Measurements from ENCODE around the gene IFRD1. TPM values are rescaled to one million over a fixed set of nuclear protein-coding genes. Genes with fewer than 3 reads are reported as not detected.

IFRD1 gene
- total and polyA plus RNA-seq, 3 donors from 2014 or later: 50.9 to 99.8 (median 84.7) TPM

DNA sequence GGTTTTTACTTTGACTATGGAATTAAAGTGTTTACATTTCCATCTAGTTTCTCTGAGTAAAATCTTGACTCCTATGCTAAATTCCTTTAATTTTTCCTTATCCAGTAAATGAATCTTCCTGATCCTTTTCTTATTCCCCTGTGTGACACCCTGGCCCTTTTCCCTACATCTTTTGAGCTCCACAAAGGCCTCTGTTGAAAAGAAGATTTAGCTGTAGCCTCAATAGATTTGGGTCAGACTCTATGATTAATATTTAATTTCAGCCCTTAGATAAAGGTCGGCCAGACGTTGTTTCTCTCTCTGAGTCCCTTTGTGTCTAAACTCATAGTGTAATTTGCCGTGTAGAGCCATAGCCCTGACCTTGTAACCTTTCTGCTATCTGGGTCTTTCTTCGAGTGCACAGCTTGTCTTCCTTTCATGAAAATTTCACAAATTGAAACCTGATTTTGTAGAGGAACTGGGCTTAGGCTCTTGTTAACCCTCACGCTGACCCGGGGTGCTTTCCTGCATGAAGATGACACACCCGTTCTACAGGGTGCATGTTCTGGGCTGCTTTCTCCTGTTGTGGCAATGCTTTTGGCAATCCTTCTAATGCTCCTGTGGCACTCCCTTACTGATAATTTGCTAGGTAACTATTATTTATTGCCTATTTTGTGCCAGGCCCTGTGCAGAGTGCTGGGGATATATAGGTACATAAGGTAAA is 51.7 kb downstream of the IFRD1 start:
- no peak for DNase-seq
- intact Hi-C loops (cut with DNase I; ENCODE audit: low total_unique reads): no loop called here
- TF ChIP-seq, protein P1, sequence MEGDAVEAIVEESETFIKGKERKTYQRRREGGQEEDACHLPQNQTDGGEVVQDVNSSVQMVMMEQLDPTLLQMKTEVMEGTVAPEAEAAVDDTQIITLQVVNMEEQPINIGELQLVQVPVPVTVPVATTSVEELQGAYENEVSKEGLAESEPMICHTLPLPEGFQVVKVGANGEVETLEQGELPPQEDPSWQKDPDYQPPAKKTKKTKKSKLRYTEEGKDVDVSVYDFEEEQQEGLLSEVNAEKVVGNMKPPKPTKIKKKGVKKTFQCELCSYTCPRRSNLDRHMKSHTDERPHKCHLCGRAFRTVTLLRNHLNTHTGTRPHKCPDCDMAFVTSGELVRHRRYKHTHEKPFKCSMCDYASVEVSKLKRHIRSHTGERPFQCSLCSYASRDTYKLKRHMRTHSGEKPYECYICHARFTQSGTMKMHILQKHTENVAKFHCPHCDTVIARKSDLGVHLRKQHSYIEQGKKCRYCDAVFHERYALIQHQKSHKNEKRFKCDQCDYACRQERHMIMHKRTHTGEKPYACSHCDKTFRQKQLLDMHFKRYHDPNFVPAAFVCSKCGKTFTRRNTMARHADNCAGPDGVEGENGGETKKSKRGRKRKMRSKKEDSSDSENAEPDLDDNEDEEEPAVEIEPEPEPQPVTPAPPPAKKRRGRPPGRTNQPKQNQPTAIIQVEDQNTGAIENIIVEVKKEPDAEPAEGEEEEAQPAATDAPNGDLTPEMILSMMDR (IDR thresholded peaks at IDR 0.05): no peak
- TF ChIP-seq POLR2A (IDR thresholded peaks at IDR 0.05): no peak
- Histone ChIP-seq H3K4me1 (peaks cover 6% of the 10 kb centered on the region), H3K27ac (no peak overlapping the region), H3K36me3 (ENCODE audit: low read depth, missing control alignments) (no peaks in the 10 kb centered on the region), H3K27me3 (no peaks in the 10 kb centered on the region), H3K4me3 (no peak overlapping the region), H3K9me3 (no peaks in the 10 kb centered on the region)
- WGBS, 2 donors: 58 to 70% methylated on average over 7 of the region's 7 CpGs

DNA sequence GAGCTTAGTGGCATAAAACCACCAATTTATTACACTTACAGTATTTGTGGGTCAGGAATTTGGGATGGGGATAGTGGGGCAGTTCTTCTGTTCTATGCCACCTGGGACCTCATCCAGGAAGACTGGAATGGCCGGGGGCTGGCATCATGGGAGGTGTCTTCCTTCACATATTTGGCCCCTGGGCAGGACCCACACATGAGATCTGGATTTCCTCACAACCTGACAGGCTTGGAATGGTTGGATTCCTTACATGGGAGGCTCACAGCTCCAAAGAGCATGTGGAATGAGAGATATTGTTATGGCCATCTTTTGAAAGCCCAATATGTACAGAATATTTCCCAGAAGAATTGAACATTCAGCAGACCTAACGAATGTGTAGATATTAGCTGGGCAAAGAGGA is 52.4 kb downstream of the IFRD1 start:
- no peak for DNase-seq
- 83 to 91% methylated on average over 2 of the region's 2 CpGs for WGBS, 2 donors

DNA sequence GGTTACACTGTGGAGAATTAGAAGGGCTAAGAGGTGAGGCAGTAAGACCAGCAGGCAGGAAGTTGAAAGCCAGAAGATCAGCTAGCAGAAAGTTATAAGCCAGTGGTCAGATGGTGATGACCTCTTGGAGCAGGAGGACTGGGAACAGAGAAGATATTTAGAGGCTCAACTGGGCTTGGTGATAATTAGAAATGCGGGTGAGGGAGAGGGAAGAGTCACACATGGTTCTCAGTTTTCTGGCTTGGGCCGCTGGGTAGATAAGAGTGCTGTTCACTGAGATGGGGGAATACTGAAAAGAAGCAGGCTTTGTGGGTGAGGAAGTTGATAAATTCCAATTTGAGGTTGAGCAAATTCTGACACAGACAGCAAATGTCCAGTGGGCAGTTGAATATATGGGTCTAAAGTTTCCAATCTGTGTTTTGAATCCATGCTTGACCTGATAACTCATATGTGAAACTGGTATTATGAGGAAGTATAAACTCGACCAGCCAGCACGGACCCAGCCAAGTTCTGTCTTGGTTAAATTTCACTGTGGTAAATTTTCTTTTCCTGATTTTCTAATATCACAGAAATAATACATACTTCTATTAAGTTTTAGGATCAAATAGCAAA is 53.2 kb downstream of the IFRD1 start:
- Histone ChIP-seq H3K27me3 (no peaks in the 10 kb centered on the region), H3K27ac (no peak overlapping the region), H3K9me3 (no peaks in the 10 kb centered on the region), H3K36me3 (ENCODE audit: low read depth, missing control alignments) (no peaks in the 10 kb centered on the region), H3K4me1 (peaks cover 6% of the 10 kb centered on the region), H3K4me3 (no peak overlapping the region)
- 68 to 78% methylated on average over 4 of the region's 4 CpGs for WGBS, 2 donors
- no peak for DNase-seq
- TF ChIP-seq POLR2A (IDR thresholded peaks at IDR 0.05): no peak
- TF ChIP-seq, protein P1 (IDR thresholded peaks at IDR 0.05): no peak
- intact Hi-C loops (cut with DNase I; ENCODE audit: low total_unique reads): no loop called here

More for the DNA sequence above, 52.4 kb downstream of the IFRD1 start:
- TF ChIP-seq POLR2A (IDR thresholded peaks at IDR 0.05): no peak
- TF ChIP-seq, protein P1 (IDR thresholded peaks at IDR 0.05): no peak
- H3K36me3 ChIP-seq (ENCODE audit: low read depth, missing control alignments): no peaks in the 10 kb centered on the region
- peaks cover 6% of the 10 kb centered on the region for H3K4me1 ChIP-seq
- H3K9me3 ChIP-seq: no peaks in the 10 kb centered on the region
- H3K27me3 ChIP-seq: no peaks in the 10 kb centered on the region
- H3K27ac ChIP-seq: no peak overlapping the region
- no peak overlapping the region for H3K4me3 ChIP-seq
- intact Hi-C loops (cut with DNase I; ENCODE audit: low total_unique reads): no loop called here

DNA sequence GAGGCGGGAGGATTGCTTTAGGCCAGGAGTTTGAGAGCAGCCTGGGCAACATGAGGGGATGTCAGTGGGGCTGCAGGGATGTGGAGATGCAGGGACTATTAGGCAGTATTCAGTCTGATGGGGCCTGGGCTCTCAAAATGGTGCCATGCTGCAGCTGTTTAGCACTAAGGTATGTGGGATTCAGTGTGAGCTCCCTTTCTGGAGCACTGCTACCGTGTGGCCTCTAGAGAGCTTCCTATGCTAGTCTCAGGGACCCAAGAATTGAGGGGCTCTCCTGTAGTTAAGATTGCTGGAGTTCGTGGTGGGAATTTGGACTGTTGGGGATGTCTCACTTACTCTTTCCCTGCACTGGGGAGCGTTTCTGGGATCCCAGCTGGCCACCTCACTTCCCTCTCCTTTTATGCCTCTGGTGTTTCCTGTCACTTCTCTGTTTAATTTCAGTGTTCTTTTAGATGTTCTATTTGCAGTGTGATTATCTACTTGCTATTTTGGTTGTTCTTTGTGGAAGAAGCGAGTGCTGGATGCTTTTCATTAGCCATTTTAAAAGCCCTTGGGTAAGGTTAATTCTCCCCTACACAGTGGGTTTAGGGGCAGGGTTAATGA is 53.9 kb downstream of the IFRD1 start:
- no peak for TF ChIP-seq POLR2A (IDR thresholded peaks at IDR 0.05)
- TF ChIP-seq, protein P1 (IDR thresholded peaks at IDR 0.05): no peak
- H3K27ac ChIP-seq: no peak overlapping the region
- no peak overlapping the region for H3K4me3 ChIP-seq
- H3K36me3 ChIP-seq (ENCODE audit: low read depth, missing control alignments): no peaks in the 10 kb centered on the region
- no peaks in the 10 kb centered on the region for H3K27me3 ChIP-seq
- intact Hi-C loops (cut with DNase I; ENCODE audit: low total_unique reads): no loop called here
- no peak for DNase-seq
- peaks cover 6% of the 10 kb centered on the region for H3K4me1 ChIP-seq
- no peaks in the 10 kb centered on the region for H3K9me3 ChIP-seq
- WGBS, 2 donors: 91 to 92% methylated on average over 5 of the region's 5 CpGs
